Kidney epithelial cell (primary cell): Measurements from ENCODE around the gene COQ5. TPM values are rescaled to one million over a fixed set of nuclear protein-coding genes. Genes with fewer than 3 reads are reported as not detected.

Experiments used
- DNase-seq: peaks from one replicate; pipeline ENCODE4 v3.0.0-alpha.2; 2010; ENCODE audit warnings: low read depth
- H3K27me3 ChIP-seq: 2 replicates; pipeline ENCODE4 v1.6.0; 2011; ENCODE audit warnings: low read length; ENCODE audit not compliant: control insufficient read depth, insufficient read depth
- H3K36me3 ChIP-seq: 2 replicates; pipeline ENCODE4 v1.5.1; 2011; ENCODE audit warnings: low read length; ENCODE audit not compliant: control insufficient read depth, insufficient read depth
- H3K4me3 ChIP-seq: 2 replicates; pipeline ENCODE4 v1.5.1; 2011; ENCODE audit warnings: low read depth, mild to moderate bottlenecking, control low read depth, low read length
- CTCF ChIP-seq: IDR thresholded peaks from 2 replicates; pipeline ENCODE4 v1.5.1; 2011; ENCODE audit warnings: mild to moderate bottlenecking, moderate library complexity, low read length, control low read depth, inconsistent platforms; ENCODE audit not compliant: insufficient read depth, poor library complexity, severe bottlenecking
- total RNA-seq: library from RNA; depleted of rRNA; stranded (reverse); fragments of >200 nt; gene quantifications from 2 replicates; pipeline ENCODE4 v1.2.3, GENCODE V29; 2015

Gene COQ5
- total RNA-seq, 1 donor from 2014 or later = 30.6 TPM

- no peak for DNase-seq
- Histone ChIP-seq H3K27me3 (no peaks in the 10 kb centered on the region), H3K4me3 (no peak overlapping the region), H3K36me3 (no peaks in the 10 kb centered on the region)
- TF ChIP-seq CTCF = no peak
Observed at GRCh38 chr12:120540445-120540844, 11.5 kb upstream of the COQ5 start.

GRCh38 chr12:120539303-120539702 lies 10.3 kb upstream of the COQ5 start:
- Histone ChIP-seq H3K36me3 (no peaks in the 10 kb centered on the region), H3K4me3 (no peak overlapping the region), H3K27me3 (no peaks in the 10 kb centered on the region)
- DNase-seq = no peak
- TF ChIP-seq CTCF = no peak

GRCh38 chr12:120538281-120539156 lies 9.6 kb upstream of the COQ5 start:
- H3K4me3 ChIP-seq = no peak overlapping the region
- H3K27me3 ChIP-seq = no peaks in the 10 kb centered on the region
- H3K36me3 ChIP-seq = no peaks in the 10 kb centered on the region
- no peak for TF ChIP-seq CTCF
- peak; percentile 29 for DNase-seq

GRCh38 chr12:120537856-120538220 lies 8.9 kb upstream of the COQ5 start:
- DNase-seq = no peak
- Histone ChIP-seq H3K27me3 (no peaks in the 10 kb centered on the region), H3K36me3 (no peaks in the 10 kb centered on the region), H3K4me3 (no peak overlapping the region)
- no peak for TF ChIP-seq CTCF

GRCh38 chr12:120536064-120536791 lies 7.3 kb upstream of the COQ5 start:
- H3K27me3 ChIP-seq = no peaks in the 10 kb centered on the region
- TF ChIP-seq CTCF = no peak
- H3K36me3 ChIP-seq = no peaks in the 10 kb centered on the region
- H3K4me3 ChIP-seq = peak overlapping the region; percentile 84
- no peak for DNase-seq
